ENCODE measurements around the gene PUSL1. TPM values are rescaled to one million over a fixed set of nuclear protein-coding genes. Genes with fewer than 3 reads are reported as not detected.
A peak's percentile ranks its signal among the peaks of the same experiment; 100 is the strongest.

PUSL1 gene
- total and polyA plus RNA-seq, 11 donors, result 6.8 to 17.7 (median 10.3) TPM

- WGBS, 4 donors, result 23 to 39% (median 28%) methylated on average over 7 to 8 of the region's 8 CpGs
- Histone ChIP-seq H3K27me3 (no peaks in the 10 kb centered on the region), H3K4me1 (peaks cover 7 to 81% (median 43%) of the 10 kb centered on the region in 12 donors), H3K36me3 (peaks cover 0 to 28% (median 22%) of the 10 kb centered on the region in 9 donors), H3K27ac (peak overlapping the region in 11 of 12 donors; percentile 24 to 98 (median 96)), H3K4me3 (peak overlapping the region; percentile 73 to 100 (median 95)), H3K9me3 (no peaks in the 10 kb centered on the region)
- ATAC-seq (no peak), DNase-seq (no peak)
- intact Hi-C loops (cut with DNase I), result no loop called here
- TF ChIP-seq POLR2A (IDR thresholded peaks at IDR 0.05) (no peak), CTCF (IDR thresholded peaks at IDR 0.05) (no peak)
Observed at GRCh38 chr1:1326075-1326605, 17.7 kb downstream of the PUSL1 start.

DNA sequence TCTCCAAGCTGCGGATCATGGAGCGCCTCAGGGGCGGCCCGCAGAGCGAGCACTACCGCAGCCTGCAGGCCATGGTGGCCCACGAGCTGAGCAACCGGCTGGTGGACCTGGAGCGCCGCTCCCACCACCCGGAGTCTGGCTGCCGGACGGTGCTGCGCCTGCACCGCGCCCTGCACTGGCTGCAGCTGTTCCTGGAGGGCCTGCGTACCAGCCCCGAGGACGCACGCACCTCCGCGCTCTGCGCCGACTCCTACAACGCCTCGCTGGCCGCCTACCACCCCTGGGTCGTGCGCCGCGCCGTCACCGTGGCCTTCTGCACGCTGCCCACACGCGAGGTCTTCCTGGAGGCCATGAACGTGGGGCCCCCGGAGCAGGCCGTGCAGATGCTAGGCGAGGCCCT is 18.9 kb downstream of the PUSL1 start:
- WGBS, 4 donors, result 83 to 93% (median 91%) methylated on average over 22 to 40 of the region's 40 CpGs
- H3K9me3 ChIP-seq, result no peaks in the 10 kb centered on the region

GRCh38 chr1:1328254-1328653 is 19.9 kb downstream of the PUSL1 start:
- peaks cover 7 to 65% (median 31%) of the 10 kb centered on the region in 12 donors for H3K4me1 ChIP-seq
- H3K4me3 ChIP-seq, result no peak overlapping the region
- peaks cover 0 to 28% (median 22%) of the 10 kb centered on the region in 9 donors for H3K36me3 ChIP-seq
- no peak for DNase-seq
- H3K27me3 ChIP-seq, result no peaks in the 10 kb centered on the region
- no peak for ATAC-seq
- TF ChIP-seq CTCF (IDR thresholded peaks at IDR 0.05), result no peak
- TF ChIP-seq POLR2A (IDR thresholded peaks at IDR 0.05), result no peak
- H3K9me3 ChIP-seq, result no peaks in the 10 kb centered on the region
- peak overlapping the region in 1 of 12 donors; percentile 38 for H3K27ac ChIP-seq
- WGBS, 4 donors, result 75 to 79% (median 78%) methylated on average over 11 to 15 of the region's 15 CpGs
- intact Hi-C loops (cut with DNase I), result no loop called here

More for the DNA sequence above, 18.9 kb downstream of the PUSL1 start:
- Histone ChIP-seq H3K4me1 (peaks cover 7 to 75% (median 37%) of the 10 kb centered on the region in 12 donors), H3K4me3 (no peak overlapping the region), H3K27me3 (no peaks in the 10 kb centered on the region), H3K36me3 (peaks cover 0 to 28% (median 22%) of the 10 kb centered on the region in 9 donors), H3K27ac (no peak overlapping the region)
- intact Hi-C loops (cut with DNase I), result no loop called here
- ATAC-seq, result no peak
- TF ChIP-seq CTCF (IDR thresholded peaks at IDR 0.05) (no peak), POLR2A (IDR thresholded peaks at IDR 0.05) (no peak)
- DNase-seq, result no peak

DNA sequence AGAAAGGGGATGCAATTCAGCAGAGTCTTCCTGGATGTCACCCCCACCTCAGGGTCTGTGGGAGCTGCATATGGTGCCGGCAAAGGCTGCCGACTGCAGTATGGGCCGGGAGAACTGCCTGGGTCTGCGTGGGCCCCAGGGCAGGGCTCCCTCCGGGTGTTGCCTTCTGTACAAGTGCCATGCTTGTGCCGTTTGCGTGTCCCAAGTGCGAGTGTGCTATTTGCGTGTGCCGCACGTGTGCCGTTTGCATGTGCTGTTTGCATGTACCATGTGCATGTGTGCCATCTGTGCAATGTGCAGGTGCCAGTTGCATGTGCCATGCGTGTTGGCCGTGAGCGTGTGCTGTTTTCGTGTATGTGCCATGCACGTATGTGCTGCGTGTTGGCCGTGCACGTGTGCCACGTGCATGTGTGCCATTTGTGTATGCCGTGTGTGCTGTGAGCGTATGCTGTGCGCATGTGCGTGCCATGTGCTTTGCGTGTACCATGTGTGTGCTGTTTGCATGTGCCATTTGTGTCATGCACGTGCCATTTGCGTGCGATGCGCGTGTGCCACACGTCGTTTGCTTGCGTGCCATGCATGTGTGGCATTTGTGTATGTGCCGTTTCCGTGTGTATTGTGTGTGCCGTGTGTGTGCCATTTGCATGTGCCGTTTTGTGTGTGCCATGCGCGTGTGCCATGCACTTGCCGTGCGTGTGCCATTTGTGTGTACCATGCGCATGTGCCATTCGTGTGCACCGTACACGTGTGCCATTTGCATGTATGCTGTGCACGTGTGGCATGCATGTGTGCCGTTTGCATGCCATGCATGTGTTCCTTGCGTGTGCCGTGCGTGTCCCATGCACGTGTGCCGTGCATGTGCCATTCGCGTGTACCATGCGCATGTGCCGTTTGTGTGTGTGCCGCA is 21.2 kb downstream of the PUSL1 start:
- WGBS, 4 donors, result 89 to 92% (median 90%) methylated on average over 46 to 58 of the region's 58 CpGs
- Histone ChIP-seq H3K27me3 (no peaks in the 10 kb centered on the region), H3K36me3 (peaks cover 0 to 28% (median 22%) of the 10 kb centered on the region in 9 donors), H3K4me3 (no peak overlapping the region), H3K27ac (no peak overlapping the region), H3K4me1 (peaks cover 4 to 61% (median 27%) of the 10 kb centered on the region in 12 donors), H3K9me3 (no peaks in the 10 kb centered on the region)
- DNase-seq, result no peak
- ATAC-seq, result no peak
- TF ChIP-seq POLR2A (IDR thresholded peaks at IDR 0.05) (peak in 1 of 2 donors; percentile 30), CTCF (IDR thresholded peaks at IDR 0.05) (no peak)
- intact Hi-C loops (cut with DNase I), result no loop called here
